Left kidney (tissue), 2 donors: ENCODE measurements around the gene TGDS. TPM values are rescaled to one million over a fixed set of nuclear protein-coding genes. Genes with fewer than 3 reads are reported as not detected.
"Not testable (repeated sequence)": the region's sequence is repeated elsewhere in the genome, so short reads cannot be mapped to it uniquely, and the experiment has no call there.

Experiments used
- DNase-seq: peaks from one replicate; pipeline ENCODE4 v3.0.0-alpha.2; 2013
- polyA plus RNA-seq: library from polyadenylated mRNA; unstranded; fragments of 120-200 nt; gene quantifications from one replicate; pipeline ENCODE4 v1.2.1, GENCODE V29; 2013; ENCODE audit not compliant: insufficient read length

Gene TGDS
- polyA plus RNA-seq, 1 donor = 25.5 TPM

DNA sequence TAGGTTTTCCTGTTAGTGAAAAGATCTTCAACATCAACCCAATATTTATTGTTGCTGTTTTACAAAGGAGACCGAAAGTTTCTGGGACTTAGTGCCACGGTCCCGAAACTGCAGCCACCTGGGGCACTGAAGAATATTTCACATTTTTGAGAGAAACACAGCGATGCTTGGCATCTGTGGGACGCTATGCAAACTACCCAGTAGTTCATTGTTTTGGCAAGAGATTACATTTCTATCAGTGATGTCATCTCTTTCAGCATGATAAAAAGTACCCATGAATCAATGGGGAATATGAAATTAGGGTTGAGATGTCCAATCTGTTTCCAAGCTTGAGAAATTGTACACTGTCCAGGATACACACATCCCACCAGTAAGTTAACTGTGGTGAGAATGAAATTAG, 43.9 kb downstream of the TGDS start:
- DNase-seq = no peak

DNA sequence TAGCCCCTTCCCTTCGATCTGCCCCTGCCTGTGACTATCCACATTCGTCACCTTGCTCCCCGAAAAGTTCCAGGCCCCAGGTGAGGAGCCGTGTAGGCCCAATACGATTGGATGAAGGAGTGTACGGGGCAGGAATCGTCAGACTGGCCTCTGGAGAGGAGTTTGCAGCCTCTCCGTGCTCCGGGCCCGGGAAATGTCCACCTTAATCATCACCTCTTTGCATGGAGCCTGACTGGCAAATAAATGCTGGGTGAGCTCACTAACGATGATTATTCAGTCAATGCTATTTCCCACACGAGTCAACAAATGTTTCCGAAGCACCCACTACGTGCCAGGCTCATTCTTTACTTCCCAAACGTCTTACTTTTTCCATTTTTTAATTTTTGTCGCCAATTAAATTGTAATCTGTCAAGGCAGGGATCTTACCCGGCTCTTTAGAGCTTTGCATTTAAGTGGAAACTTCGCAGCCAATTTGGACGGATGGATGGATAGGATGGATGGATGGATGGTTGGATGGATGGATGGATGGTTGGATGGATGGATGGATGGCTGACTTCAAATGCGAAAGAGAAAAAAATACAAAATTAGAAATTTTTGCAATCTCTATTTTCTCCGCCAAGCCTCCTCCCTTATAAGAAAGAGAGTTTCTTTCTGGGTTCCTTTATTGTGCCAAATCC, 45.8 kb downstream of the TGDS start:
- DNase-seq = no peak

DNA sequence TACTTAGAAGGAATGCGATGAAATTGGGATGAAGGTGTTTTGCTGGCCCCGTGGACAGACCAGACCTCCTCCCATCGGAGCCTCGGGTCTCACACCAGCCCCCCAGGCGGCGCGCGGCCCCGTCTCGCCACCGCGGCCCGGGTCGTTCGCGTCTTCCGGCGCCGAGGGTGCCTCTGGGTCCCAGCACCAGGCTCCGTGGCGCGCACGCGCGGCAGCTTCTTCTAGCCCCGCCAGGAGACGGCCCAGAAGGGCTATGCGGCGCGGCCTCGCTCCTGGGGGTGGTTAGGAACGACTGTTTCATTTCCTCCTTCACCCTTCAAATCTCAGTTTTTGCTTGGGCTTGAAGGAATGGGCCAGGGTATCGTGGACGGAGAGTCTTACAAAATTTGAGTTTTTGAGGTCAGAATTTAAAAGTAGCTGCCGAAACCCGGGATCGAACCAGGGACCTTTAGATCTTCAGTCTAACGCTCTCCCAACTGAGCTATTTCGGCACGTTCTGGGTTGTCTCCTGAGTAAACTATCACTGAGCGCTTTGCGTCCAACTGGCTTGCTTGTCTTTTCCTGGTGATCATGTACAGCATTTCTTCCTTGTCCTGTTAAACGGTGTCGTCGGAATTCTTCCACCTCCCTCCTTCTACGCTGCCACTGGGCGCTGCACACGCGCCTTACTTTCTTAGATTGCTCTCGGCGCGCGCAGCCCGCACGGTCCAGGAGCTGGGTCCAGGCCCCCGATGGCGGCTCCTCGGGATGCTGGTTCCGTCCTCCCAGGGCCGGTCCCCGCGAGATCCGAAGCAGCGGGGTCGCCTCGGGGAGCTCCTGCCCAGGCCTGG, 46.5 kb downstream of the TGDS start:
- peak; percentile 96 for DNase-seq

DNA sequence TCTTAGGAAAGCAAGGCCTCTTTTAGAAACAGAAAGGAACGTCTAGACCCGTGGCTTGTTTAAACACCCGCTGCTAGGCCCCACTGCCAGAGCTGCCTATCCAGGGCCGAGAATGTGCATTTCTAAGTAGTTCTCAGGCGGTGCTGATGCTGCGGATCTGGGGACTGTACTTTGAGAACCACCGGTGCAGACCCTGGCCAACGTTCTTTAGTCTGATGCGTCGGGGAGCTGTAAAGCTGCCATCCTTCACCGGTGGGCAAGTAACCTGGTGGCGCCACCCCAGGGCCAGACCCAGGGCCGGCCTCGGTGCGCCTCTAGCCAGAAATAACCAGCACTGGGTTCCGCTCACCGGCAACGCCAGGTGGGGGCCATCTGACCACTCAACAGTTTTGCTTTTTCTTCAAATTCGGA, 47.1 kb downstream of the TGDS start:
- DNase-seq = no peak

DNA sequence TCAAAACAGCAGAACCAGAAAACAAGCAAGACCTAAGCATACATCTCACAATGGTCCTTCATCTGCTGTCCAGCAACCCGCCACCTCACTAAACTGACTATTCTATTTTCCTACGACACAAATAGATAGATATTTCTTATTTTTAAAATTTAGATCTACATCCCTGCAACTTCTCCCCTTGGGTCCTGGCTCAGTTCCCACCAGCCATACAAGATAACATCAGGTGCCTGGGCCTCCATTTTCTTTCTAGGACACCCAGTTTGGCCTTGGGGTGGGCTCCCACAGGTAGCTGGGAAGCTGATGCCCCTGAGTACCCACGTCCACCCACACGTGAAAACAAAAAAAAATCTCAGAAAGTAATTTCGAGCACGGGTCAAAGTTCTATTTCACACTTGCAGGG, 47.6 kb downstream of the TGDS start:
- peak; percentile 5 for DNase-seq

DNA sequence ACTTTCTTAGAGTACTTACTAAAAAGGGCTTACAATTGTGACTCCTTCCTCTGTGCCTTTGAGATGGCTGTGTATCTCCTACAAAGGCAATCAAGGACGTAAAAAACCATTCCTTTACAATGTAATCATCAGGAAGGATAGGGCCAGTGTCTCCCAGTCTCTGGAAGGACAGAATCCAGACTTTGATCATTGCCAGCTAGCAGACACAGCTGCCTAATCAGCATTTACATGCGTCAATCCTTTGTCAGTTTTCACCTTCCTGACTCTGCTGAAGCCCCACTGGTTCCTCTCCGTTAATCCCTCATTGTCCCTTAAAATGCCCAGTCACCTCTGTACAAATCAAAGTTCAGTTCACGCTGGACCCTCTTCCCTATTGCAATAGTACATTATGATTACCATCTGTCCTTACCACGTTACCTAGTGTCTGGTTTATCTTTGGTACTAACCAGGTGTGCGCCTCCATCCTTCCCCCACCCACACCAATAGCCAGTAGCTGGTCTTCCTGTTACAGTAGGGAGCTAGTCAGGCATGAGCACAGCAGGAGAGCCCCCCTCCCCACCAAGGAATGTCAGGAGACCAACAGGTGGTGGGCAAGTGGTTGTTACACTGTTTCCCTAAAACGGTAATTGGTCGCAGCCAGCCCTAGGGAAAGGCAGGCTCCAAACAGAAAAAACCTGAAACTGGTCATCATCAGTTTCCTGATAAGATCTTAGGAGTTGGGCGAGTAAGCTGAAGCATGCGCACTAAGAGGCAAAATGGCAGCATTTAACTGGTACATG, 49.7 kb downstream of the TGDS start:
- no peak for DNase-seq

DNA sequence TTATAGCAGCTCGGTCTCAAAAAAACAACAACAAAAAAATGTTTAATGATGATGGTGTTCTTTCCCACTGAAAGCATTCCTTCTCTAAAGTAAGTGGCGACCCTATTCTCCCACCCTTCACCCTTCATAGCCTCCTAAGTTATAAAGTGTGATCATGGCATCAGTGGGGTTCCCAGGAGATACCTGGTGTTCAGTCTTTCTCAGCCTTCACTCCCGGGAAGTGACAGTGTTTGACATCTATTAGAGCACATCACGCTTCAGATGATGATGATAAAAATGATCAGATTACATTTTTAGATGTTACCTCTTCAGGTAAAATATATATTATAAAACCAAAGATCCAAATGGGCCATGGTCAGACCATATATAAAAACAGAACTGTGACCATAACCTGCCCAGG, 51.0 kb downstream of the TGDS start:
- no peak for DNase-seq

DNA sequence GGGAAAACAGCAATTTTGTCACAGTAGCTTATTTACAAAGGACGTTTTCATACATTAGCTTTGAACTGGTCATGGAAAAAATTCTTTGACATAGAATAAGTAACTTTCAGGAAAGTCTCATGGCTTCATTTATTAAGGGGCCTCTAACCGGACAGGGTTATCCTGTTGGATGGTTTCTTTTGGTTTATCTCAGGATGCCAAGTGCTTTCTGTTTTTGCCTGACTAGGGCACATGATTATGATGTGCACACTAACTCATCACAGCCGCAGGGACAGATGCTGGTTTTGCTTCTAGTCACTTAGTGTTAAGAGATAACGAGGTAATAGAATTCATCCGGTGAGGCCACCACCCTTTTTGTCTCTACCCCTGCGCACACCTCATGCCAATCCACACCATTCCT, 53.0 kb downstream of the TGDS start:
- no peak for DNase-seq

DNA sequence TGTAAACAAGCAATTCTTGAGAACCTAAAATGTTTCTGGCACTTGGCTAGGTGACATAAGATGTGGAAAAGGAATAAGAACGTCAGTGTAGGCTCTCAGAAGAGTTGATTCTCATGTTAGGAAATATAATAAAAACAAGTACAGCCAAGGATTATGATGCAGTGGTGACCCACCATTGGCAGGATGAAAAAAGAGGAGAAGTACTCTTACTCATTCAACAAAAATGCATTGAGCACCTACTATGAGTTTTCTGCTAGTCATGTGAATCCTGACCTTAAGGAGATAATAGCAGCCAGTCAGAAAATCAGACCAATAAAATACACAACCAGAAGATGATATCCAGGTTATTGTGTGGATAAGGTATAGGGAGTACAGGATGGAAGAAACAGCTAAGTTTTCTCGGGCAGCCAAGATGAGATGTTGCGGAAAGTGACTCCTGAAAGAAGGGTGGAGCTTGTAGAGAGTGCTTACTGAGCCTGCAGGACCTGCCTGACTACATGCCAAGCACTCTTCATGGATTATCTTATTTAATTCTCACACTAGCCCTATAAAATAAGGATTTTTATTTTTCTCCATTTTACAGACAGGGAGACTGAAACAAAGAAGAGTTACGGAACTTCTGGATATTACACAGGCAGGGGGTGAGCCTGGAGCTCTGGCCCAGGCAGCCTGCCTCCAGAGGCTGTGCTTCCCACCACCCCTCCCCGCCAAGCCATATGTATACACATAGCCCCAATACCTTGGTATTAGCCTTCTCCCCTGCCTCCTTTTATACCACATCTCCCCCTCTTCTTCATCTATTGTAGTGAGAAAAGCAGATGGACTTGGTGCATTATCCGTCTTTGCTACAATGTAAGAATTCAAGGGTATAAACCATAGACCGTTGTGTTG, 58.0 kb downstream of the TGDS start:
- DNase-seq = no peak

DNA sequence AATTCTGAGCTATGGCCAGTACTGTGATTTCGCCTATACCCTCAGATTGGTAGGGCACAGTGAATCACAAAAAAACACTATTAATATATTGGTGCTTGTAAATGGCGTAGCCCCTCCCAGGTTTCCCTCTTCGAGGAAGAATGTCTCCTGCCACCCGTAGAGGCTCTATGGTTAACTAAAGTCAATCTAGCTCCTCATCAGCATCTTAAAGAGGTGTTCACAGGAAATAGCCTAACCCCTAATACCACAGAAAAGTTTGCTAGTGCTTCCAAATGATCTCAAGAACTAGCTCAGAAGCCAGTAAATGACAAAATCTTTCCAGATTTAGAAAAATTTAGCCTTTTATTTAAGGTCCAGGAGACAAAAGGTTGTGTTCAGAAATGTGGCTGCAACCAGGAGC, 60.2 kb downstream of the TGDS start:
- DNase-seq = no peak

DNA sequence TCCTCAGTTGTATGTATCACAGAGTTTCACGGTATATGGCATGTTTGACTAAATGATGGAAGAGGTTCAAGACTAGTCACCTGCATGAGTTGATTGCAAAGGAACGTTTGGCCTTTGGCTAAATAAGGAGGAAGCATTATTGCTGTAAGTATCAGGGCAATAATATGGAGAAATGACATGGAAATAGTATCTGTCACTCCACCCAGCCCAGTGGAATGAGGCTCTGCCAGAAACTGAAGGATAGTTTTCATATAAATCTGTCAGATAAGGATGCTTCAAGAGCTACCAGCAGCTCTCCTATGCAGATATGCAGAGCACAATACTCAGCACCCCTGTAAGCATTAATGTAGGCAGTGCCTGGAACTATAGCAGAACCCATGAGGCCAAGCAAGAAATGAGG, 60.7 kb downstream of the TGDS start:
- DNase-seq = no peak

DNA sequence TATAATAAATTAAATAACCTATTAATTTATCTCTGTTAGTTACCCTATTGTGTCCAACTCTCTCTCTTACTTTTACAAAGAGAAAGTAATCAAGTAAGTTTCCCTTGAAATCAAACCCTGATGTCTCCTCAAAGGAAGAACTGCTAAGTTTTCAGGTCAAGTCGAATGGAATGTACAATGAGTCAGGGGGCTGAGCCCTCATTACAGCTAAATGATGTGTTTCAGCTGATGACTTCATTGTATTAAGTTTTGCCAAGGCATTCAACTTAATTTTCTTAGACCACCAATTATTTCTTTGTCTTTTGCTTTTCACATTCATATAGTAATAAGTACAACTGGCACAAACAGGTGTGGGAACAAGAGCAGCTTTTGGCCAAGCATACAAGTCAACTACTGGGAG, 61.8 kb downstream of the TGDS start:
- no peak for DNase-seq

DNA sequence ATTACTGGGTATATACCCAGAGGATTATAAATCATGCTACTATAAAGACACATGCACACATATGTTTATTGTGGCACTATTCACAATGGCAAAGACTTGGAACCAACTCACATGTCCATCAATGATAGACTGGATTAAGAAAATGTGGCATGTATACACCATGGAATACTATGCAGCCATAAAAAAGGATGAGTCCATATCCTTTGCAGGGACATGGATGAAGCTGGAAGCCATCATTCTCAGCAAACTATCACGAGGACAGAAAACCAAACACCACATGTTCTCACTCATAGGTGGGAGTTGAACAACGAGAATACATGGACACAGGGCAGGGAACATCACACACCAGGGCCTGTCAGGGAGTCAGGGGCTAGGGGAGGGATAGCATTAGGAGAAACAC, 63.7 kb downstream of the TGDS start:
- not testable (repeated sequence) for DNase-seq

DNA sequence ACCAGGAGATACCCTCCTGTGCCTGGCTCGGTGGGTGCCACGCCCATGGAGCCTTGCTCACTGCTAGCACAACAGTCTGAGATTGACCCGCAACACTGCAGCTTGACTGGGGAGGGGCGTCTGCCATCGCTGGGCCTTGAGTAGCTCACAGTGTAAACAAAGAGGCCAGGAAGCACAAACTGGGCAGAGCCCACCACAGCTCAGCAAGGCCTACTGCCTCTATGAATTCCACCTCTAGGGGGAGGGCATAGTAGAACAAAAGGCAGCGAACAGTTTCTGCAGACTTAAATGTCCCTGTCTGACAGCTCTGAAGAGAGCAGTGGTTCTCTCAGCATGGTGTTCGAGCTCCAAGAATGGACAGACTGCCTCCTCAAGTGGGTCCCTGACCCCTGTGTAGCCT, 69.0 kb downstream of the TGDS start:
- not testable (repeated sequence) for DNase-seq

DNA sequence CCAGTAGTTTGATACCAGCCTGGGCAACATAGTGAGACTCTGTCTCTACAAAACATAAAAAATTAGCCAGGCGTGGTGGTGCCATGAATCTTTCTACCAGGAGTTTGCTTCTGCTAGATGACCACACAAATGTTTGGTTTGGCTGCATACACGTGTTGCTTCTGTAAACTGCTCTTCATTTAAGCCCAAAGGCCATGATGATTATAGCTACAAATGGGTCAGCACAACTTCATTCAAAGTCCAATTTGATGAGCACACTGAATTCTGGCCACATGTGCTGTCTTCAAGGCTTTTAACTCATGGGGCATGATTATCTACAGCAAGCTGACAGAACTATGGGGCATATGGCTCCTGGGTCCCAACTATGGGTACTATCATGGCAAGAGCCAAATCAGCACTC, 70.2 kb downstream of the TGDS start:
- DNase-seq = no peak

DNA sequence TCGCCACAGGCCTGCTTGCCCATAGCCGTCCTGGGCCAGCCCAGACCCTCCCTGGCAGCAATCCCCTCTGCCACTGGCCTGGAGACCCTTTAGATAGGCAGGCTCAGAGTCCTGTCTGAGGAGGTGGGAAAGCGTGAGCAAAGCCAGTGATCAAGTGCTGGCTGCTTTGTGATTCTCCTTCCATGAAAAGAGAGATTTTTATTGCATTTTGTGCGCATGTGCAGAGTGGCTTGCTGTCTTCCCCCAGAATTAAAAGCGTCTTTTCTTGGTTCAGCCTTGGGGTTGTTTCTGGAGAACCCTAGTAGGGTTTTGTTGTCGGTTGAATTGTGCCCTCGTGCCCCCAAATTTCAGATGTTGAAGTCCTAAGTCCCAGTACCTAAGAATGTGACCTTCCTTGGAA, 71.5 kb downstream of the TGDS start:
- no peak for DNase-seq

Other genes with a start within 250 kb of the TGDS start
- 0.25 TPM for gene DCT, start 116.5 kb downstream of the TGDS start, polyA plus RNA-seq
- 9.3 TPM for gene GPR180, start 5.7 kb upstream of the TGDS start, polyA plus RNA-seq
- gene SOX21, start 116.4 kb upstream of the TGDS start, polyA plus RNA-seq = 0.27 TPM